ENCODE measurements around the gene C3.

The C3 gene

DNA sequence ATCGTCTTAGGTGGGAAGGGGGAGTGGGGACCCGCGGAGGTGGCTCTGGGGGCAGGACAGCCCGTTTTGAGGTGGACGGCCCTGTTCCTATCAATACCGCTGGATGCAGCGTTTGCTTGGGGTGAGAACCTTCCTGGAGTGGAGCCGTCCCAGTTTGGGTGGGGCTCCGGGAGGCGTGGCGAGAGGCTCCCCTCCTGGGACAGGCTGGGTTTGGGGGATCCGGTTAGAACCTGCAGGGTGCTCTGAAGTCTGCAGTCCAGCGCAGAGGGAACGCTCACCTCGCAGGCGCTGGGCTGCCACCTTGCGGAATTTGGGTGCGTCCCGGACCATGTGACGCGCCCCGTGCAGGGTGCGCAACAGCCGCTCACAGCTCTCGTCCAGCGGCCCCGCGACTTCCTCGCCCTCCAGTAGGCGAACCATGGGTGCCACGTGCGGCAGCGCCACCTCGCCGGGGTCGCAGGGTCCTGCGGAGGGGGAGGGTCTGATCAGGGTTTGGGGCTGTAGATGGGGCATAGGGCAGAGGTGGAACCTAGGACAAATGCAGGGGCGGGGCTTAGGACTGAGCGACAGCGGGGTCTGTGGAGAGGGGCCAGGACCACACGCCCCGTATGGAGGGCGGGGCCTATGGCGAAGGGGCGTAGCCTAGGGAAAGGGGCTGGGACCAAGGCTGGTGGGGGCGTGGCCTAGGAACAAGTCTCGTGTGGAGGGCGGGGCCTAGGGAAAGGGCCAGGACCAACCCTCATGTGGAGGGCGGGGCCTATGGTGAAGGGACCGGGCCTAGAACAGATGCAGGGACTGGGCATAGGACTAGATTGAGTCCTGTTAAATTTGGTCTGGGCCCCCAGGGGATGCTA lies 33.0 kb upstream of the C3 start:
- no peak overlapping the region for H3K9ac ChIP-seq (ENCODE audit: low read depth, low read length, poor library complexity, severe bottlenecking)
- no peaks in the 10 kb centered on the region for H3K36me3 ChIP-seq (ENCODE audit: insufficient read depth, low read length)
- no peak for TF ChIP-seq EZH2phosphoT487 (IDR thresholded peaks at IDR 0.05; ENCODE audit: borderline replicate concordance)
- TF ChIP-seq, protein P1, sequence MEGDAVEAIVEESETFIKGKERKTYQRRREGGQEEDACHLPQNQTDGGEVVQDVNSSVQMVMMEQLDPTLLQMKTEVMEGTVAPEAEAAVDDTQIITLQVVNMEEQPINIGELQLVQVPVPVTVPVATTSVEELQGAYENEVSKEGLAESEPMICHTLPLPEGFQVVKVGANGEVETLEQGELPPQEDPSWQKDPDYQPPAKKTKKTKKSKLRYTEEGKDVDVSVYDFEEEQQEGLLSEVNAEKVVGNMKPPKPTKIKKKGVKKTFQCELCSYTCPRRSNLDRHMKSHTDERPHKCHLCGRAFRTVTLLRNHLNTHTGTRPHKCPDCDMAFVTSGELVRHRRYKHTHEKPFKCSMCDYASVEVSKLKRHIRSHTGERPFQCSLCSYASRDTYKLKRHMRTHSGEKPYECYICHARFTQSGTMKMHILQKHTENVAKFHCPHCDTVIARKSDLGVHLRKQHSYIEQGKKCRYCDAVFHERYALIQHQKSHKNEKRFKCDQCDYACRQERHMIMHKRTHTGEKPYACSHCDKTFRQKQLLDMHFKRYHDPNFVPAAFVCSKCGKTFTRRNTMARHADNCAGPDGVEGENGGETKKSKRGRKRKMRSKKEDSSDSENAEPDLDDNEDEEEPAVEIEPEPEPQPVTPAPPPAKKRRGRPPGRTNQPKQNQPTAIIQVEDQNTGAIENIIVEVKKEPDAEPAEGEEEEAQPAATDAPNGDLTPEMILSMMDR (conservative IDR thresholded peaks at IDR 0.05; ENCODE audit: low read length): no peak
- no peaks in the 10 kb centered on the region for H4K20me1 ChIP-seq (ENCODE audit: insufficient read depth, low read length, poor library complexity, severe bottlenecking)
- H3K27me3 ChIP-seq (ENCODE audit: insufficient read depth, low read length, poor library complexity, severe bottlenecking): no peaks in the 10 kb centered on the region
- H3K9me3 ChIP-seq (ENCODE audit: insufficient read depth, low read depth, low read length): no peaks in the 10 kb centered on the region
- no peaks in the 10 kb centered on the region for H3K4me1 ChIP-seq (ENCODE audit: insufficient read depth, low read length, poor library complexity, severe bottlenecking)
- H2AFZ ChIP-seq (ENCODE audit: low read length): no peak overlapping the region
- H3K4me2 ChIP-seq (ENCODE audit: low read depth, low read length, poor library complexity, severe bottlenecking): no peak overlapping the region
- H3K4me3 ChIP-seq (ENCODE audit: low read length, poor library complexity, severe bottlenecking): no peak overlapping the region
- no peaks in the 10 kb centered on the region for H3F3A ChIP-seq (ENCODE audit: low read depth)
- H3K9me2 ChIP-seq (replicated peaks; ENCODE audit: low read depth, low read length): no peaks in the 10 kb centered on the region
- H3K79me2 ChIP-seq (ENCODE audit: insufficient read depth, low read length): no peaks in the 10 kb centered on the region

DNA sequence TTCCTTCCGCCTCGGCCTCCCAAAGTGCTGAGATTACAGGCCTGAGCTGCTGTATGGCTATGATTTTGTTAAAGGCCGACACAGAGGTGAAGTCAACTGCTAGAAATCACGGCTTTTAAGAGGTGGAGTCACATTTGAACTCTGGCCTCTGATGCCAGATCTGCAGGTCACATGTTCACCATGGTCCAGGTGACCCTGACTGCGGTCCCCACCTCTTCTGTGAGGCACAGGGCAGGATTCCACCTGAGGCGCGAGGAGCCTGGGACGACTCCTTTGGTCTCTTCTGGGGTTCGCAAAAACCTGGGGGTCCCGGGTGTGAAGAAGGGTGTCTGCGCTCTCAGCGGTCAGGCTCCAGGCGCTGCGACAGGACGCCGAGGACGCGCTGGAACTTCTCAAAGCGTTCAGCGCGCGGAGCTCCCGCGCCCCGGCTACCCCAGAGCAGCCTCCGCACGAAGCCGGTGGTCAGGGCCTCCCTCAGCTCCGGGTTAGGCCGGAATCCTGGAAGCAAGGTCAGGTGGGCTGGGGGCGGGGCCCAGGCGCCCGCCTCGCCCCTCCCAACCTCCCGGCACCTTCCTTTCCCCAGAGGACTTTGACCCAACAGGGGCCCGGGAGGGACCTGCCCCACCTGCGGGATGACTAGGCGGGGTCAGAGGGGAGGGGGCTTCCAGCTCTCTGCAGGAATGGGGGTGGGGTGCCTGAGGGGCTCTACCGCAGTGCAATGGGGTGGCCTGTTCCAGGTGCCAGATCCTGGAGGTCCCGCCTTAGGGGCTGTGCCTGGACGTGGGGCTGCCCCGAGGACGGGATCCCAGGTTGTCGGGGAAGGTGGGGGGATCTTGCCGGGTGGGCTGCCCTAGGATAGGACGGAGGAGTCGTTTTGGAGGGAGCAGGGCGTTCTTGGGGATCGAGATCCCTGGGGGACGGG lies 32.1 kb upstream of the C3 start:
- H3K36me3 ChIP-seq (ENCODE audit: insufficient read depth, low read length): no peaks in the 10 kb centered on the region
- H4K20me1 ChIP-seq (ENCODE audit: insufficient read depth, low read length, poor library complexity, severe bottlenecking): no peaks in the 10 kb centered on the region
- H3F3A ChIP-seq (ENCODE audit: low read depth): no peaks in the 10 kb centered on the region
- TF ChIP-seq, protein P1 (conservative IDR thresholded peaks at IDR 0.05; ENCODE audit: low read length): no peak
- no peak for TF ChIP-seq EZH2phosphoT487 (IDR thresholded peaks at IDR 0.05; ENCODE audit: borderline replicate concordance)
- H3K9me2 ChIP-seq (replicated peaks; ENCODE audit: low read depth, low read length): no peaks in the 10 kb centered on the region
- no peaks in the 10 kb centered on the region for H3K79me2 ChIP-seq (ENCODE audit: insufficient read depth, low read length)
- no peak overlapping the region for H2AFZ ChIP-seq (ENCODE audit: low read length)
- H3K9me3 ChIP-seq (ENCODE audit: insufficient read depth, low read depth, low read length): no peaks in the 10 kb centered on the region
- H3K4me2 ChIP-seq (ENCODE audit: low read depth, low read length, poor library complexity, severe bottlenecking): no peak overlapping the region
- no peaks in the 10 kb centered on the region for H3K27me3 ChIP-seq (ENCODE audit: insufficient read depth, low read length, poor library complexity, severe bottlenecking)
- no peaks in the 10 kb centered on the region for H3K4me1 ChIP-seq (ENCODE audit: insufficient read depth, low read length, poor library complexity, severe bottlenecking)
- no peak overlapping the region for H3K9ac ChIP-seq (ENCODE audit: low read depth, low read length, poor library complexity, severe bottlenecking)
- no peak overlapping the region for H3K4me3 ChIP-seq (ENCODE audit: low read length, poor library complexity, severe bottlenecking)

DNA sequence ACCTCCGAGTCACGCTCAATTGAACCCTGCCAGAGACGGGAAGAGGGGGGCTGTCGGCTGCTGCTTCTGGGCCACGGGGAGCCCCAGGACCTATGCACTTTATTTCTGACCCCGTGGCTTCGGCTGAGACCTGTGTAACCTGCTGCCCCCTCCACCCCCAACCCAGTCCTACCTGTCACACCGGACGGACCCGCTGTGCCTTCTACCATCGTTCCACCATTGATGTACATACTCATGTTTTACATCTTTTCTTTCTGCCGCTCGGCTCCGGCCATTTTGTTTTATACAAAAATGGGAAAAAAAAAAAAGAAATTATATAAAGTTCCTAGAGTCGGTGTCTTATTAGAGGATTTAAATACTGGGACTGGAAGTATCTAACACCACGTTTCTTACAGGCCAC lies 30.7 kb upstream of the C3 start:
- no peaks in the 10 kb centered on the region for H3K4me1 ChIP-seq (ENCODE audit: insufficient read depth, low read length, poor library complexity, severe bottlenecking)
- H3K9ac ChIP-seq (ENCODE audit: low read depth, low read length, poor library complexity, severe bottlenecking): no peak overlapping the region
- H2AFZ ChIP-seq (ENCODE audit: low read length): no peak overlapping the region
- H3K9me3 ChIP-seq (ENCODE audit: insufficient read depth, low read depth, low read length): no peaks in the 10 kb centered on the region
- no peak overlapping the region for H3K4me3 ChIP-seq (ENCODE audit: low read length, poor library complexity, severe bottlenecking)
- no peaks in the 10 kb centered on the region for H3K9me2 ChIP-seq (replicated peaks; ENCODE audit: low read depth, low read length)
- H3F3A ChIP-seq (ENCODE audit: low read depth): no peaks in the 10 kb centered on the region
- no peaks in the 10 kb centered on the region for H4K20me1 ChIP-seq (ENCODE audit: insufficient read depth, low read length, poor library complexity, severe bottlenecking)
- H3K36me3 ChIP-seq (ENCODE audit: insufficient read depth, low read length): no peaks in the 10 kb centered on the region
- no peak for TF ChIP-seq EZH2phosphoT487 (IDR thresholded peaks at IDR 0.05; ENCODE audit: borderline replicate concordance)
- TF ChIP-seq, protein P1 (conservative IDR thresholded peaks at IDR 0.05; ENCODE audit: low read length): no peak
- H3K4me2 ChIP-seq (ENCODE audit: low read depth, low read length, poor library complexity, severe bottlenecking): no peak overlapping the region
- no peaks in the 10 kb centered on the region for H3K27me3 ChIP-seq (ENCODE audit: insufficient read depth, low read length, poor library complexity, severe bottlenecking)
- no peaks in the 10 kb centered on the region for H3K79me2 ChIP-seq (ENCODE audit: insufficient read depth, low read length)

Measured in Loucy (cell line).